HG02938 (cell line): Measurements from ENCODE around the gene SMPDL3B.
A peak's percentile ranks its signal among the peaks of the same experiment; 100 is the strongest.

ENCODE experiments used
- ATAC-seq: cut with Tn5 transposase; IDR thresholded peaks from one replicate; pipeline ENCODE4 v1.9.1; 2021; ENCODE audit warnings: mild to moderate bottlenecking, moderate library complexity; ENCODE audit not compliant: unreplicated experiment

SMPDL3B gene

DNA sequence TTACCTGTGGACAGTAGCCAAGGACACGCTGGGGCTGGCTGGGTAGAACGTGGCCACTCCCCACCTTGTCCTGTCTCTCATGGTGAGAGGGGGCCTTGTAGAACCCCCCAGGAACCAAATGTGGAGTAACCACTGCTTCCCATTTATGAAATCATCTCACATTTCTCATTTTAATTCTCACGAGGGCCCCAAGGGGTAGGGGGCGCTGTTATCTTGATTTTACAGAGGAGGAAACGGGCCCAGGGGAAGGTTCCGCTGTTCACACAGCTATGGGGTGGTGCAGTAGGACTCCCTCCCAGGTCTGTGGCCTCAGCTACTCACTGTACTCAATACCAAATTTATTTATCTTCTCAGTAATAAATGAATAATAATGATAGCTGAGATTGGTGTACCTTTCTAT is 5.5 kb downstream of the SMPDL3B start:
- no peak for ATAC-seq

DNA sequence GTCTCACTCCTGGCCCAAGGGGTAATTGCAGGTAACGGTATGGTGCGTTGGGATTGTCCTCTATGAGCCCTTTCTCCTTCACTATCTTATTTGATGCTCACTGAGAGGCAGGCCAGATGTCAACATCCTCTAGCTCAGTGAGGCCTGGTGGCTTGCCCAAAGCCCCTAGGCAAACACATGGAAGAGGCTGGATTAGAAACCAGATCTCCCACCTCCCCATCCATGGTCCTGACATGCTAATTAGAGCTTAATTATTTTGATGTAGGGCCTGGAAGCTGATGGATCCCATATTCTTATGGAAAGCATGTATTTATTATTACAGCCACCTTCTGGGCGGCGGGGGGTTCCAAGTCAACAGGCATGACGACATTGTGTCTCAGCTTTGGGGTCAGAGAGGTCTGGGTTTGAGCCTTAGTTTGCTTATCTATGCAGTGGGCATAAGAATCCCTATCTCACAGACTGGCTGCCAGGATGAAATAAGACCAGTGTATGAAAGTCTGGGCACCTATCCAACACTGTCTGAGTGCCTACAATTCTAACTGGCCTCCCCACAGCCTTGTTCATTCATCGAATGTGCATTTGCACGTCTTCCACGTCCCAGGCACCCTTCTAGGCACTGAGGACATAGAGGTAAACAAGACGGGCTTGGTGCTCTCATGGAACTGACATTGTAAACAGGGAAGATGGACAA is 6.2 kb downstream of the SMPDL3B start:
- ATAC-seq: no peak

DNA sequence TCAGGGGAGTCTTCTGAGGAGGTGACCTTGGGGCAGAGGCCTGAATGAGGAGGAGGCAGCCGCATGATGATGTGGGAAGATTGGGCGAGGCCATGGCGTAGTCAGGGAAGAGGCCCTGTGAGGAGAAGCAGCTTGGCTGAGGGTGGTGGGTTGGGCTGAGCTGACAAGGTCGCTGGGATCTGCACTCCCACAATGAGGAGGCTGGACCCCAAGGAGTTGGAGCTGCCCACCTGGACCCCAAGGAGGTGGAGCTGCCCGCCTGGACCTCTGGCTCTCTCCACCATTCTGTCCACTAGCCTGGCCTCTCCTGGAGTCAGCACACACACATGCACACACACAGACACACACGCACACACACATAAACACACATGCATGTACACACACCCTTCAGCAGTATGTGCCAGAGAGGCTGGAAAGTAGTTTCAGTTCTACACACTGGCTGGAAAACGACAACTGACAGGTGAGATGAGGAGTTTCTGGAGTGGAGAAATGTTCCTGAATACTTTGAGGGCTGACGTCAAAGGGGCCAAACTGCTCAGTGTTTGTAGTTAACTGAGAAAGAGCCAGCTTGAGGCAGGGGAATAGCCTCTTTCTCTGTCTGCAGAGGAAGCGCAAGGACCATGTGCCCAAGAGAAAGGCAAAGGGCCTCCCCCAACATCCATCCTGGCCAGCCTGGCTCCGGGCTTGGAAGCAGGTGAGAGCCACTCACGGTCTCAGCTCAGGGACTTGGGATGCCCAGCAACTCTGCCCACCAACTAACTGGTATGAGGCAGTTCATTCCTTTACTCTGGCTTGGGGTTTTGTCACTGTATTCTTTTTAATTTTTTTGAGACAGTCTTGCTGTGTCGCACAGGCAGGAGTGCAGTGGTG is 7.1 kb downstream of the SMPDL3B start:
- no peak for ATAC-seq

DNA sequence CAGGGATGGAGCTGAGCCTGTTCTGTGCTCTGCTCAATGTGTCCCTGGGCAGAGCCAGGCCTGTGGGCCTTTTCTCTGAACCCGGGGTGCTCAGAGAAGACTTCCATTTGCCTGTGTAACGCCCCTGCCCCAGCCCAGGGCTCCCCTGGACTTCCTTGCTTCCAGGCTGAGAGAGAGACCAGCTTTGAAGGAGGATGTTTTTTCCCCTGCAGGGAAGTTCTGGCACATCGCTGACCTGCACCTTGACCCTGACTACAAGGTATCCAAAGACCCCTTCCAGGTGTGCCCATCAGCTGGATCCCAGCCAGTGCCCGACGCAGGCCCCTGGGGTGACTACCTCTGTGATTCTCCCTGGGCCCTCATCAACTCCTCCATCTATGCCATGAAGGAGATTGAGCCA is 10.2 kb downstream of the SMPDL3B start:
- ATAC-seq: no peak

DNA sequence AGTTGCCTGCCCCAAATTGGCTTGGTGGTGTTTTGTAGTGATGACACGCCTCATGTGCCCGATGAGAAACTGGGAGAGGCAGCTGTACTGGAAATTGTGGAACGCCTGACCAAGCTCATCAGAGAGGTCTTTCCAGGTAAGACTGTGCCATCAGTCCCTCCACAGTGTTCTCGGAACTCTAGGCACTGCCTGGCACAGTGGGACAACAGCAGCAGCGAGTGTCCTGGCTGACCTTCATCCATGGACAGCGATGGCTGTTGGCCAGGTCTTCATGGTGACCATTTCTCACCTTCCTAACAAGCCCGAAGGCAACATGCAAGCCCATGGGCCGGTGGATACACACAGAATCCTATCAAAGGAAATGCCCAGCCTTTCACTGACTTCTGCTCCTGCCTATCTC is 14.2 kb downstream of the SMPDL3B start:
- no peak for ATAC-seq

DNA sequence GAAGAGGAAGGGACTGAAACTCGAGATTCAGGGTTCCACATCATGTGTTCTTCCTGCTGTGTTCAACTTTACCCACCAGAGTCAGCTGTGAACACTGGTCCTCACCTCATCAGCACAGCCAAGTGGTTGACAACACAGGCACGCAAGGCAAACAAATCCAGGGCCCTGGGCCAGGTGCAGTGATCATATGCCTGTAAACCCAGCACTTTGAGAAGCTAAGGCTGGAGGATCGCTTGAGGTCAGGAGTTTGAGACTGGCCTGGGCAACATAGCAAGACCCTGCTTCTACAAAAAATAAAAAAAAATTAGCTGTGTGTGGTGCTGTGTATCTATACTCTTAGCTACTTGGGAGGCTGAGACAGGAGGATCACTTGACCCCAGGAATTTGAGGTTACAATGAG is 16.6 kb downstream of the SMPDL3B start:
- ATAC-seq: no peak

DNA sequence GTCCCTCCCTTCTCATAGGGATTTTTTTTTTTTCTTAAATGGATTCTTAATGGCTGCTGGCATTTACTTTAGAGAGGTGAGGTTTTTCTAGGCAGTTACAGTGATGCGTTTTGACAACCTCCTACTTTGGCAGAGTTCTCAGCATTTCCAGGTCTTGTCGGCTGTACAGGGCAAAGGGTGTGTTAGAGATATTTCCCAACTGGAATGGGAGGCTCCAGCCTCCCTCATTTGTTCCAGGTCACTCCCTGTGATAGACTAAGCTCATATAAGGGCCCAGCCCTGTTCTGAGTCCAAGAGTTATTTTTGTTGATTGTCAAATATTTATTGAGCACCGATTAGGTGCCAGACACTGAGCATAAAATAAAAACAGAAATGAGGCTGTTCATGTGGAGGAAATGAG is 17.3 kb downstream of the SMPDL3B start:
- ATAC-seq: no peak

DNA sequence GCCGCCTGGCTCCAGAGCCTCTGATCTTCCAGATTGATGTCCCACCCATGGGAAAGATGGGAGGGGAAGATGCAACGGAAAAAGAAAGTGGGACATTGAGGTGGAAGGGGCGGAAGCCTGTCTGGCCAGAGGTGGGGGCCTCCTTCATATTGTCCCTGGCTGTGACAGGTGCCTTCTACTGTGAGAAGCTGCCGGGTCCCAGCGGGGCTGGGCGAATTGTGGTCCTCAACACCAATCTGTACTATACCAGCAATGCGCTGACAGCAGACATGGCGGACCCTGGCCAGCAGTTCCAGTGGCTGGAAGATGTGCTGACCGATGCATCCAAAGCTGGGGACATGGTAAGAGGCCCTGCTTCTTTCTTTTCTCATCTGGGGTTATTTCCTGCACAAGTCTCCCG is 19.4 kb downstream of the SMPDL3B start:
- no peak for ATAC-seq

DNA sequence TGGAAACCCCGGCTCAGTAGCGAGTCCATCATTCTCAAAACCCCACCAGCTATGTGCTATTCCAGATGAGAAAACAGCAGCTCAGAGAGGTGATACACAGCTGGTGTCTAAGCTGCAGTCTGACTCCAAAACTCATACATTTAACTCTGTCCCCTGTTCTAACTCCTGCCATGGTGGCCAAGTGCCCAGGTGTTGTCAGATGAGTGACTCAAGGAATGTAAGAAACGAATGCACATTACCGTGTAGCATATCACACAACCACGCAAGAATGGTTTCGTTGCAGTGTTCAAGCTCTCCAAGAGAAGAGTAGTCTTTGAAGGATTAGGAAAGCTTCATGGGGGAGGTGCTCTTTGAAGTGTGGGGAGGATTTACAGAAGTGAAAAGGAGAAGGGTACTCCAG is 20.3 kb downstream of the SMPDL3B start:
- no peak for ATAC-seq

DNA sequence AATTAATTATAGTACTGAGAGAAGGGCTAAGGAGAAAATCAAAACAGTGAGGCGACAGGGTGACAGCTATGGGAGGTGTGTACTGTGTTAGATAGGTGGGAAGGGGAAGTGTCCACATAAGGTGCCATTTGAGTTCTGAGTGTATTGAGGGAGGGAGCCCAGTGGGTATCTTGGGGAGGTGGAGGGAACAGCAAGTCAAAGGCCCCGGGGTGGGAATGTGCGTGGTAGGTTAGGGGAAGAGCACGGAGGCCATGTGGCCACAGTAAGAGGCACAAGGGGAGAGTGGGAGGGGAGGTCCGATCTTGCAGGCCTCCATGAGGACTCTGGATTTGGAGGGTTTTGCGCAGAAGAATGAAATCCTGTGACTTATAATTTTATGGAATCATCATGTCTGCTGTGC is 22.0 kb downstream of the SMPDL3B start:
- no peak for ATAC-seq

DNA sequence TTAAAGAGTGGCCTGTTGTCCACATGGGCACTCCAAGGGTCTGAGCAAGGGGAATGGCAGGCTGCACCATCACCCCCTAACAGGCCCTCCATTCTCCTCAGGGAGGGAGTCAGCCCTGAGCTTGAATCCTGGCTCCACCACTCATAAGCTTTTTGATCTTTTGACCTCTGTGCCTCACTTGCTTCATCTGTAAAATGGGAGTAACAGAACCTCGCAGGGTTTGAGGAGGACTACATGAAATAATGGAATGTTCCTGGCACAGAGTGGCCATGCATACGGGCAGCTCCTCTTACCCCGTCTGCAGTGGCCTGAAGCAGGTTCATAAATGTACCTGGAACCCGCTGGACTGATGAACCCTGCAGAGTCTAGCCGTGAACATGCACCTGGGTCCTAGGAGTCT is 22.9 kb downstream of the SMPDL3B start:
- no peak for ATAC-seq

DNA sequence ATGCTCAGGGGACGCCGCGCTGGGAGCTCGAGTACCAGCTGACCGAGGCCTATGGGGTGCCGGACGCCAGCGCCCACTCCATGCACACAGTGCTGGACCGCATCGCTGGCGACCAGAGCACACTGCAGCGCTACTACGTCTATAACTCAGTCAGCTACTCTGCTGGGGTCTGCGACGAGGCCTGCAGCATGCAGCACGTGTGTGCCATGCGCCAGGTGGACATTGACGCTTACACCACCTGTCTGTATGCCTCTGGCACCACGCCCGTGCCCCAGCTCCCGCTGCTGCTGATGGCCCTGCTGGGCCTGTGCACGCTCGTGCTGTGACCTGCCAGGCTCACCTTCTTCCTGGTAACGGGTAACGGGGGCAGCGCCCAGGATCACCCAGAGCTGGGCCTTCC is 23.7 kb downstream of the SMPDL3B start:
- no peak for ATAC-seq

DNA sequence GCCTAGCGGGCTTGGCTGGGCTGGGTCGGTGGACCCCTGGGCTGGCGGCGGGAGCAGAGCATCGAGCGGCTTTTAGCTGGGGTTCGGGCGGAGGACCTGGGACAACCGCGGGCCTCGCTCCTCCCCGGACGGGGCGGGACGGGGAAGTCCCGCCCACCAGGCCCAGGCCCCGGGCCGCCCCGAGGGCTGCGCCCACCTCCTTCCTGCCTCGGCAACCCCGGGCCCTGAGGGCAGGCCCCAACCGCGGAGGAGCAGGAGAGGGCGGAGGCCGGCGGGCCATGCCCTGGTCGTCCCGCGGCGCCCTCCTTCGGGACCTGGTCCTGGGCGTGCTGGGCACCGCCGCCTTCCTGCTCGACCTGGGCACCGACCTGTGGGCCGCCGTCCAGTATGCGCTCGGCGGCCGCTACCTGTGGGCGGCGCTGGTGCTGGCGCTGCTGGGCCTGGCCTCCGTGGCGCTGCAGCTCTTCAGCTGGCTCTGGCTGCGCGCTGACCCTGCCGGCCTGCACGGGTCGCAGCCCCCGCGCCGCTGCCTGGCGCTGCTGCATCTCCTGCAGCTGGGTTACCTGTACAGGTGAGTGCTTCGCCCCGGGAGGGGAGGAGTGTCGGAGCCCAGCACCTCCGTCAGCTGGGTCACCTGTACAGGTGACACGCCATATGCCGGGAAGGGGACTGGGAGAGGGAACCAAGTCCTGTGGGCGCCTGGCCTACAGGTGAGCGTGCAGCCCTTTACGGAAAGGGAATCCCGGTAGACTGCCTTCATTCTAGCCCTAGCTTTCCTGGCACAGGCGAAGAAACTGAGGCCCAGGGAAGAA is 25.2 kb downstream of the SMPDL3B start, which contains the start of gene XKR8:
TSS of gene XKR8 (plus strand) at position 182 of the 812 bp plus-strand sequence. CDS start at position 279, 97 bp downstream.
- ATAC-seq: peak; percentile 60

DNA sequence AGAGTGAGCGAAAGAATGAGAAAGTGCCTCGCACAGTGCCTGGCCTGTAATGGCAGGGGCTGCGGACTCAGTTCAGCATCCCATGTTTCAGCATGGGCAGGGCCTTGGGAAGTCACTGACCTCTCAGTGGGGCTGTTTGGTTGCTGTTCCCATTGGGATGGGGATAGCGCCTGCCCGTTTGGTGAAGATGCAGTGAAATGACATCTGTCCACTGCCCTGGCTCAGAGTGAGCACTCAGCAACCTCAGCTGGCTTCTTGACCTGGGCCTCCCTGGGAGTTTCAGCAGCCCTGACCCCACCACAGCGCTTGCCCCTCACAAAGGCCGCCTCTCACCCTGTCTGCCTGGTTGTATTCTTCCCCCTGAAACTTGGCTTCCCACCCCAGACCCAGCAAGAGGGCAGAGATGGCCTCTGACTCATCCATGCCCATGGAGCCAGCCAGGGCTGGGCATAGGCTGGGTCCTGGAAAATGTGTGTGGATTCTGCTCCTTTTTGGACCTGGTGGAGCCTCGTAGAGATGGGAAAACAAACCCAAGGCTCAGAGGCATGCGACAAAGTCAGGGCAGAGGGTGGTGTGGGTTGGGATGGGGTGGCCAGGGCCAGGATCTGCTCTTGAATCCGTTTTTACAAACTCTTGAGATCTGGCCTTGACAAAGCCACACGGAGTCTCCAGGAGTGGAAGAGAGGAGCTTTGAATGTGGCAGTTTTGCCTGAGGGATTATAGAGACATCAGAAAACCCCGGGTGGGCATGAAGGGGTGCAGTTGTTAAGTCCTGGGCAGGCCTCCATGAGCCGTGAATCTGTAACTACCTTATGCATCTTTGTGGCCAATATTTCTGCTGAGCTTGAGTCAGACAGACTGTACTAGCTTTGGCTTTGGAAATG is 26.2 kb downstream of the SMPDL3B start:
- no peak for ATAC-seq

DNA sequence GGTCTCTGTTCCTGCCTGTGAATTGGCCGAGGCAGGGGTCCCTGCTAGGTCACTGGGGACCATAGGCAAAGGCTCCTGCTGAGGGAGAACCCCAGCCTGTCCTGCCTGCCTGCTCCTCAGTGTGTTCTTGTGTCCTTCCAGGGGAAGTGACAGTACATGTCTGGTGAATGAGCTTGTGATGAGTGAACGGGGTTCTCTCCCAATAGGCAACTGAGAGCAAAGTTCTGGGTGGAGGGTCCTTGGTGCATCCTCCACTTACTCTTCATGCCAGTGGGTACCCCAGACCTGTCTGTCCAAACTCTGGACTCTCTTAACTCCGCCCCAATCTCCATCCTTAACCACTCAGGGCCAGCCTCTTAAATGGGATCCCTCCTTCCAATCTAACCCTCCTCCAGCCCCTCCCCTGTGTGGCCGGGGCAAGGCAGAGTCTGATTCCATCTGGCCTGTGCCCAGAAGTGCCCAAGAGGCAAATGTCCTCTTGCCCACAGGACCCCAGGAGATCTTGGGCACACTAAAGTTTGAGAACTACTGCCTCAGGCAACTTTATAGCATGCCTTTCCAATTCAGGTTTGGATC is 26.9 kb downstream of the SMPDL3B start:
- ATAC-seq: no peak

DNA sequence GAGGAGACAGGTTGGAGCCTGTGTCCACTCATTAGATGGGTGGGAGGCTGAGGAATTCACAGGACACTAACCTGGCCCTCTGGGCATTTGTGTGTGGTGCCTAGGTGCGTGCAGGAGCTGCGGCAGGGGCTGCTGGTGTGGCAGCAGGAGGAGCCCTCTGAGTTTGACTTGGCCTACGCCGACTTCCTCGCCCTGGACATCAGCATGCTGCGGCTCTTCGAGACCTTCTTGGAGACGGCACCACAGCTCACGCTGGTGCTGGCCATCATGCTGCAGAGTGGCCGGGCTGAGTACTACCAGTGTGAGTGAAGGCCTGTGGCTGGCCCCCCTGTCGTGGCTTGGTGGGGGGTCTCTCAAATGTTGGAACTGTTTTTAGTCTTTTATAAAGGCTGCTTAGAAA is 28.6 kb downstream of the SMPDL3B start:
- no peak for ATAC-seq

DNA sequence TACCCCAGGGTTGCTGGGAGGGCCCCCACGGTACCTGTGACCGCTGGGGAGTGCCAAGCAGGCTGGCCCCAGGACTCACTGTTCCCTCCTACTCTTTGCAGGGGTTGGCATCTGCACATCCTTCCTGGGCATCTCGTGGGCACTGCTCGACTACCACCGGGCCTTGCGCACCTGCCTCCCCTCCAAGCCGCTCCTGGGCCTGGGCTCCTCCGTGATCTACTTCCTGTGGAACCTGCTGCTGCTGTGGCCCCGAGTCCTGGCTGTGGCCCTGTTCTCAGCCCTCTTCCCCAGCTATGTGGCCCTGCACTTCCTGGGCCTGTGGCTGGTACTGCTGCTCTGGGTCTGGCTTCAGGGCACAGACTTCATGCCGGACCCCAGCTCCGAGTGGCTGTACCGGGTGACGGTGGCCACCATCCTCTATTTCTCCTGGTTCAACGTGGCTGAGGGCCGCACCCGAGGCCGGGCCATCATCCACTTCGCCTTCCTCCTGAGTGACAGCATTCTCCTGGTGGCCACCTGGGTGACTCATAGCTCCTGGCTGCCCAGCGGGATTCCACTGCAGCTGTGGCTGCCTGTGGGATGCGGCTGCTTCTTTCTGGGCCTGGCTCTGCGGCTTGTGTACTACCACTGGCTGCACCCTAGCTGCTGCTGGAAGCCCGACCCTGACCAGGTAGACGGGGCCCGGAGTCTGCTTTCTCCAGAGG is 31.8 kb downstream of the SMPDL3B start:
- no peak for ATAC-seq

DNA sequence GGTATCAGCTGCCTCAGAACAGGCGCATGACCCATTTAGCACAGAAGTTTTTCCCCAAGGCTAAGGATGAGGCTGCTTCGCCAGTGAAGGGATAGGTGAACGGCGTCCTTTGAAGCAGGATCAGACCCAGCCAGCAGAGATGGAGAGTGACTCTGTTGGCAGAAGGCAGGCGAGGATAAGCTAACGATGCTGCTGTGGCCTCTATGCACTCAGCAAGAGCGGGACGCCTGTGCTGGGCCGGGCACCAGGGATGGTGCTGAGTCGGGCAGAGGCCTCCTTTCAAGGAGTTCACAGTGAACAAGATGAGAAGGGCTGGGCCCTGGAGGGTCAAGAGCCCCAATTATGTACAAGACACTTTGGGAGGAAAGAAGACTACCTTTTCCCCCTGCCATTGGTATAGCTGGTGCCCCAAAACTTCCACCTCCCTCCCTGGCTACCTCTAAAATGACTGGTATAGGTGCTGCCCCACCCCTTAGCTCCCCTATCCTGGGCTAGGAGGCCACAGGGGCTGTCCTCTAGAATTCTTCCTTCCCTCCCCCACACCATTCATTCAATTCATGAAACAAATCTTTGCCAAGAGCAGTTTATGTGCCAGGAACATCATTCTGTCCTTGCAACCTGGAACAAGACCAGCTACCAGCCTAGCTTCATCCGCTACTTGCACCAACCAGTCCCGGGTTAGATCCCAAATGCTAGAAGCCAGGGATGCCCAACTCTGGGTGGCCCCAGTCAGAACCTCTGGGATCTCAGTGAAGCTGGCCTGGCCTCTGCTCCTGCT is 32.5 kb downstream of the SMPDL3B start:
- ATAC-seq: no peak
